Measurements from ENCODE around the gene RIPPLY3.
A peak's percentile ranks its signal among the peaks of the same experiment; 100 is the strongest.
"Not testable (repeated sequence)": the region's sequence is repeated elsewhere in the genome, so short reads cannot be mapped to it uniquely, and the experiment has no call there.

Gene RIPPLY3

DNA sequence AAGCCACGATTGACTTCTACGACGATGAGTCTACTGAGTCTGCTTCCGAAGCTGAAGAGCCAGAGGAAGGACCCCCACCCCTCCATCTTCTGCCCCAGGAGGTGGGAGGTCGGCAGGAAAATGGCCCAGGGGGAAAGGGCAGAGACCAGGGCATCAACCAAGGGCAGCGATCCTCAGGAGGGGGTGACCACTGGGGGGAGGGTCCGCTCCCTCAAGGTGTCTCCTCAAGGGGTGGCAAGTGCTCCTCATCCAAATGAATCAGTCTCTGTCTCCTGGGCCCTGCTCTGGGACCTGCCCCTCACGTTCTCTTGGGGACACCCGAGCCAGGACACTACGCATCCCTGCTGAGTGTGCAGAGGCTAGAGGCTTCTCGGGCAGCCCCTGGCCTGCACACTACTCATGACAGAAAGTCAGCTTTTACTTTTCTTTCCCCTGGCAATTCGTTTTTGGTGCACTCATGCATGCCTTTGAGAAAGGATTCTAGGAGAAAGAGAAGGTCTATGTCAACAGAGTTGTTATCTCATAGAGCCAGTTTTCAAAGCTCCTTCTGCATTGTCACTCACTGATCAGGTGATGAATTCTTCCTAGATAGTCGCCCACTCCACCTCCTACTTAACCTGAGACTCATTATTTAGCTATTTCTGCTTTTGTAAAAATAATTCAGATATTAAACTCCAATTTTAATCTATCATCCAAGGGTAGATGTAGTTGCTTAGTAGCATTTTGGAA, 11.6 kb downstream of the RIPPLY3 start:
- no peak for DNase-seq

- no peak for DNase-seq
Measured at GRCh38 chr21:37026499-37026898, 20.0 kb downstream of the RIPPLY3 start.

DNA sequence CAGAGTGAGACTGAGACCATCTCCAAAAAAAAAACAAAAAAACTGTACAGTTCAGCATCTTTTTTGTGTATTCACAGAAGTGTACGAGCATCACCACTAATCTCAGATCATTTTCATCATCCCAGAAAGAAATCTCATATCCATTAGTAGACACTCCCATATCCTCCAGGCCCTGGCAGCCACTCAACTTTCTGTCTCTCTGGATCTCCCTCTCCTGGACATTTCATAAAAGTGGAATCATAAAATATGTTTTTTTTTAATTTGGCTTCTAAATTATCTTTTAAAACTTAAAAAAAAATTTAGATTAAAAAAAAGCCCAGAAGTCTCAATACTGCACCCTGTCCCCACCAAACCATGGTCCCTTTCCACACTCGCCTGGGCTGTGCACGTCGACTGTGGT, 22.1 kb downstream of the RIPPLY3 start:
- DNase-seq, result peak; percentile 34

GRCh38 chr21:37030864-37031263, 24.4 kb downstream of the RIPPLY3 start:
- no peak for DNase-seq

- no peak for DNase-seq
Measured at GRCh38 chr21:37032293-37032692, 25.8 kb downstream of the RIPPLY3 start.

GRCh38 chr21:37032877-37033471, 26.5 kb downstream of the RIPPLY3 start:
- DNase-seq, result peak; percentile 60

DNA sequence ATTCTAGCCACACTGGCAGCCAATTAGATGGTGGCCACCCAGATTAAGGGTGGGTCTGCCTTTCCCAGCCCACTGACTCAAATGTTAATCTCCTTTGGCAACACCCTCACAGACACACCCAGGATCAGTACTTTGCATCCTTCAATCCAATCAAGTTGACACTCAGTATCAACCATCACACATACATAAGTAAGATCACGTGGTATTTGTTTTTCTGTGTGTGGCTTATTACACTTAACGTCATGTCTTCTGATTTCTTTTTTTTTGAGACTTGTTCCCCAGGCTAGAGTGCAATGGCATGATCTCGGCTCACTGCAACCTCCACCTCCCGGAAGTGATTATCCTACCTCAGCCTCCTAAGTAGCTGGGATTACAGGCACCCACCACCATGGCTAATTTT, 27.9 kb downstream of the RIPPLY3 start:
- not testable (repeated sequence) for DNase-seq

- DNase-seq, result peak; percentile 6
Measured at GRCh38 chr21:37036177-37036576, 29.7 kb downstream of the RIPPLY3 start.

DNA sequence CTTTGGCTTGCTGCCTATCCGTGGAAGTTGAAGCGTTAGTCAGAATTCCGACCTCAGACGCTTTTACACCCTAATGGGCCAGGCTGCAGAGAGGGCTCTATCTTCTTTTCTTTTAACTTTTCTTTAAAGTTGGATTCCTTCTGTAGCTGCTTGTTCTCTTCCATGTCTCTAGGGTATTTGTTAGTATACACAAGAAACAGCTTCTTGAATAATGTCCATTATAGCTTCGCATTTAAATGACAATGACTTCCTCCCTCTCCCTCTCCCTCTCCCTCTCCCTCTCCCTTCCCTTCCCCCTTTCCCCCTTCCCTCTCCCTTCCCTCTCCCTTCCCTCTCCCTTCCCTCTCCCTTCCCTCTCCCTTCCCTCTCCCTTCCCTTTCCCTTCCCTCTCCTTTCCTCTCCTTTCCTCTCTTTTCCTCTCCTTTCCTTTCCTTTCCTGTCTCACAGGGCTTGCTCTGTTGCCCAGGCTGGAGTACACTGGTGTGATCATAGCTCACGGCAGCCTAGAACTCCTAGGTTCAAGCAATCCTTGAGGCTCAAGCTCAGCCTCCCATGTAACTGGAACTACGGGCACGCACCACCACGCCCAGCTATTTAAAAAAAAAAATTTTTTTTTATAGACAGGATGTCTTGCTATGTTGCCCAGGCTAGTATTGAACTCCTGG, 33.0 kb downstream of the RIPPLY3 start:
- DNase-seq, result no peak

- no peak for DNase-seq
Measured at GRCh38 chr21:37040212-37040611, 33.7 kb downstream of the RIPPLY3 start.

- DNase-seq, result no peak
Measured at GRCh38 chr21:37041706-37042271, 35.3 kb downstream of the RIPPLY3 start.

GRCh38 chr21:37043818-37044217, 37.3 kb downstream of the RIPPLY3 start:
- no peak for DNase-seq

DNA sequence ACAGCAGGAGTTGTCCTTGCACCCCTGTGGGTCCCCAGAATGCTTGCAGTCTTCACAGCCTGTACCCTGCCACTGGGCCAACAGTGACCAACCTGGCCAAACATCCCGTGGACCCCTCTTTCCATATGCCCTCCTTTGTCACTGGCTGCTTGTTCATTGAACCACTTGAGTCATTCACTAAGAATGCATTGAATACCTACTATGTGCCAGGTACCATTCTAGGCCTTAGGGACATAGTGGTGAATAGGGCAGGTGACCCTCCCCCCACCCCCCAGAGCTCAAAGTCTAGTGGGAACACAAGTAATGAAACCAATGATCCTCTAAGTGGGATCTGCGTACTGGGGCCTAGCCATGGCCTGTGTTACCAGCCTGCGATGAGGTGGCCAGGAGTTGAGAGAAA, 38.1 kb downstream of the RIPPLY3 start:
- no peak for DNase-seq

DNA sequence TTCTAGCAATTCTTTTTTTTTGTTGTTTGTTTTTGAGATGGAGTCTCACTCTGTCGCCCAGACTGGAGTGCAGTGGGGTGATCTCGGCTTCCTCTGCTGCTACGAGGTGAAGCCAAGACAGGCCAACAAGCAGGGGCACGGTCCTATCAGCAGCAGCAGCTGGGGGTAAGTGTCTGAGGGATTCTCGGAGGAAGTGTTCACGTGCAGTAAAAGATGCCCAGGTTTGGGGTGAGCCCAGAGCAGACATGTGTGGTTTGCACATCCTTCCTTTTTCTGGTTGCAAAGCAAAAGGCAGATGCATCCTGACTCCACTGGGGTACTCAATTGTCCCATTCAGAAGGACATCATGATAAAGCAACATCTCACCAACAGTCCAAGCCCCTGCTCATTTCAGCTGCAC, 38.6 kb downstream of the RIPPLY3 start:
- DNase-seq, result no peak

DNA sequence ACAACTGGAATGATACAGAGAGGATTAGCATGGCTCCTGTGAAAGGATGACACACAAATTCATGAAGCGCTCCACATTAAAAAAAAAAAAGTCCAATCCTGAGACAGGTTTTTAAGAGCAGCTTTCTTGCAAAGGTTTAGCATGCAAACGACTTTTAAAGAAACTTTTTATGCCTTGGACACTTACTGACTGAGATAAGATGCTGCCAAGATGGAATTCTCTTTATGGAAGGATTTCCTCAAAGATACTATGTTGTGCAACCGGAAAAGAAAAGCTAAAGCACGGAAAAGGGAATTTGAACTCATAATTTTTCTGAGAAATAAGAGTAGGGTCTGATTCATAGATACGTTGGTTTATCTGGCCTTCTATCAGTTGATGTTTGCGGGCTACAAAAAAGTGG, 39.1 kb downstream of the RIPPLY3 start:
- DNase-seq, result no peak

DNA sequence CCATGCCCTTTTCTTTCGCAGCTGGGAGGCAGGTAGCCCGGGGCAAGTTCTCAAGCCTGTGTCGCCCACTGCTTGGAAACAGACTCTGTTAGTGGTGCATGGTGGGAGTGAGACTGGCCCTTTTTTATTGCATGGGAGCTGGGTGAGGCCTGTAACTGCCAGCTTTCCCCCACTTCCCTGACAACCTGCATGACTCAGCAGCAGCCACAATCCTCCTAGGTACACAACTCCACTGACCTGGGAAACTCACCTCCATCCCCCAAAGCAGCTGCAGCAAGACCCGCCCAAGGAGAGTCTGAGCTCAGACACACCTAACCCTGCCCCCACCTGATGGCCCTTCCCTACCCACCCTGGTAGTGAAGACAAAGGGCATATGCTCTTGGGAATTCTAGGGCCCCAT, 40.6 kb downstream of the RIPPLY3 start:
- DNase-seq, result no peak

- not testable (repeated sequence) for DNase-seq
Measured at GRCh38 chr21:37049741-37050140, 43.2 kb downstream of the RIPPLY3 start.

DNA sequence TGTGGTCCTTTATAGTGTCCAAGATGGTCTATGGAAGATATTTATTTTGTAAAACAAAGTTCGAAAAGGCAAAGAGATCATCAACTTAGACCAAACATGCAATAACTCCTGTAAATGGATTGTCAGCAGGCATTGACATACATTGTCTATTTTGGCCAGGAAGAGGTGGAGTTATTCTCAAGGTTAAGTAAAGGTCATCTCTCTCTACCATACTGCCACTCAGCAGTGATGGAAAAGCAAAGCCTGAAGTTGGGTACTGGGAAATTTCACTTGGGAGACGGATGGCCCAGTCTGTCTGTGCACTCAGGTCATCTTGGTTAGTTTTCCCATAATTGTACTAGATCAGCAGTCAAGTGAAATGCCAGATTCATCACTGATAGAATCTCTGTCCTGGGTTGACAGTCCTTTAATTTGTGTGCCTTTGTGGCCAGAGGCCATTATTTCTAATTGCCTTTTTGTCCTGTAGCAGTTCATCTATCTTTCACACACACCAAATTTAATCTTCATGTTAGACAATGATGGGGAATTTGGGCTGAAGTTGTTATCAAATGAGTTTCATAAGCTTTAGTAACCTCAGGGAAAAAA, 48.9 kb downstream of the RIPPLY3 start:
- no peak for DNase-seq

DNA sequence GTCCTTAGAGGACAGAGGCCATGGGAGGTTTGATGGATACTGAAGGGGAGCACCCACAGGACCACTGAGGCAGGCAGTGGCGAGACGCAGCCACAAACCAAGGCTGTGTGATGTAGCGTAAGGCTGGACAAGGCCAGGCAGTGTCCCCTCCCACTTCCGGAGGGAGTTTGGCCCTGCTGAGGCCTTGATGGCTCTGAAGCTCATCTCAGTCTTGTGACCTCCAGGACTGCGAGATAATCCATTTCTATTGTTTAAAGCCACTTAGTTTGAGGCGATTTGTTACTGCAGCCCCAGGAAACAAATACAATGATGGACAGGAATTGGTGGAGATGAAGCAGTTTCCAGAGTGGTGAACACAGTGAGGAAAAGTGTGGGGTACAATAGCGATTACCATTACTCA, 51.1 kb downstream of the RIPPLY3 start:
- no peak for DNase-seq

- DNase-seq, result no peak
Measured at GRCh38 chr21:37058261-37058660, 51.8 kb downstream of the RIPPLY3 start.

DNA sequence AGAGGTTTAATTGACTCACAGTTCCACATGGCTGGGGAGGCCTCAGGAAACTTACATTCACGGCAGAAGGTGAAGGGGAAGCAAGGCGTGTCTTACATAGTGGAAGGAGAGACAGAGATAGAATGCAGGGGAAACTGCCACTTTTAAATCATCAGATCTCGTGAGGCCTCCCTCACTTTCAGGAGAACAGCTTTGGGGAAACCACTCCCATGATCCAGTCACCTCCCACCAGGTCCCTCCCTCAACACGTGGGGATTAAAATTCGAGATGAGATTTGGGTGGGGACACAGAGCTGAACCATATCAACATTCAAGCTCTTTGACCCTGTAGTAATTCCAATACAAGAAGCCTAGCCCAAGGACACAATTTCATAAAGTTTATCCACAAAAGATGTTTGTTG, 52.7 kb downstream of the RIPPLY3 start:
- no peak for DNase-seq

GRCh38 chr21:37060296-37060695, 53.8 kb downstream of the RIPPLY3 start:
- DNase-seq, result peak; percentile 97

DNA sequence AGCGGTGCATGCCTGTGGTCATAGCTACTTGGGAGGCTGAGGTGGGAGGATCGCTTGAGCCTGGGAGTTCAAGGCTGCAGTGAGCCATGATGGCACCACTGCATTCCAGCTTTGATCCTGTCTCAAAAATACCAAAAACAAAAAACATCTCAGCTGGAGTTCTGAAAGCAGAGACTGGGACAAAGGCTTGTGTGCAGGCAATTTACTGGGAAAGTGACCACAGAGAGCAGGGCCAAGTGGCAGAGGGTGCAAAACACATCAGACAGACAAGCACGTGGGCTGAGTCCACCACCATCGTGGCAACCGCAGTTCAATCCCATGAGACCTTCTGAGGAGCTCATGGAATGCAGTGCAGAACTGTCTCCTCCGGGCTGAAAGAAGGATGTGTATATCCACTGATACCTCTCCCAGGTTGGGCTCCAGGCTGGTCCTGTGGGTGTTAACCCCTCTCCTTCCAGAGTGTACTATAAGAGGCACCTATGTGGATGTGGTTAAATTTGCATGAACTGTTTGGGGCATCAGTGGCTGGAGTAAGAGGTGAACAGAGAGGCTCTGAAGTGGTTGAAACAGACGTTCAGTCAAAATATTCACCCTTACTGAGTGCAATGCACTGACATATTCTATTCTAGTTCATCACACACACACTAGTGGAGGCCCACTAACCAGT, 55.6 kb downstream of the RIPPLY3 start:
- peak; percentile 93 for DNase-seq

Measured in fibroblast of skin of scalp (primary cell).